ENCODE measurements around the gene PCBP3.

The PCBP3 gene

GRCh38 chr21:45639206-45640000 lies 4.1 kb upstream of the PCBP3 start:
- H3K27ac ChIP-seq, result peak overlapping the region; percentile 85

GRCh38 chr21:45640001-45640887 lies 3.3 kb upstream of the PCBP3 start:
- no peak for TF ChIP-seq CTCF (conservative IDR thresholded peaks at IDR 0.05)
- peak overlapping the region; percentile 85 for H3K27ac ChIP-seq

More at GRCh38 chr21:45639206-45640000, 4.1 kb upstream of the PCBP3 start:
- no peak for TF ChIP-seq CTCF (conservative IDR thresholded peaks at IDR 0.05)

GRCh38 chr21:45640888-45641479 lies 2.5 kb upstream of the PCBP3 start:
- H3K27ac ChIP-seq, result peak overlapping the region; percentile 85
- TF ChIP-seq CTCF (conservative IDR thresholded peaks at IDR 0.05), result peak; percentile 75

GRCh38 chr21:45641480-45642035 lies 2.0 kb upstream of the PCBP3 start:
- no peak for TF ChIP-seq CTCF (conservative IDR thresholded peaks at IDR 0.05)
- peak overlapping the region; percentile 85 for H3K27ac ChIP-seq

GRCh38 chr21:45642122-45642813 lies 1.3 kb upstream of the PCBP3 start:
- TF ChIP-seq CTCF (conservative IDR thresholded peaks at IDR 0.05), result no peak
- H3K27ac ChIP-seq, result peak overlapping the region; percentile 85

- peak overlapping the region; percentile 82 for H3K27ac ChIP-seq
- no peak for TF ChIP-seq CTCF (conservative IDR thresholded peaks at IDR 0.05)
These were observed 749 bp downstream of the PCBP3 start for GRCh38 chr21:45644041-45644906.
